Choroid plexus epithelial cell (primary cell): ENCODE results near the gene SEC22C.

Source experiments
- DNase-seq: peaks from one replicate; pipeline ENCODE4 v3.0.0-alpha.2; 2010; ENCODE audit warnings: low read depth
- H3K4me3 ChIP-seq: 2 replicates; pipeline ENCODE4 v1.5.1; 2011; ENCODE audit warnings: low read depth, mild to moderate bottlenecking, control low read depth, low read length, moderate library complexity
- TF ChIP-seq, protein P1 (sequence below): conservative IDR thresholded peaks from 2 replicates; pipeline ENCODE4 v1.5.1; 2011; ENCODE audit warnings: low read depth, mild to moderate bottlenecking, control low read depth, inconsistent platforms, low read length, moderate library complexity

Gene SEC22C

DNA sequence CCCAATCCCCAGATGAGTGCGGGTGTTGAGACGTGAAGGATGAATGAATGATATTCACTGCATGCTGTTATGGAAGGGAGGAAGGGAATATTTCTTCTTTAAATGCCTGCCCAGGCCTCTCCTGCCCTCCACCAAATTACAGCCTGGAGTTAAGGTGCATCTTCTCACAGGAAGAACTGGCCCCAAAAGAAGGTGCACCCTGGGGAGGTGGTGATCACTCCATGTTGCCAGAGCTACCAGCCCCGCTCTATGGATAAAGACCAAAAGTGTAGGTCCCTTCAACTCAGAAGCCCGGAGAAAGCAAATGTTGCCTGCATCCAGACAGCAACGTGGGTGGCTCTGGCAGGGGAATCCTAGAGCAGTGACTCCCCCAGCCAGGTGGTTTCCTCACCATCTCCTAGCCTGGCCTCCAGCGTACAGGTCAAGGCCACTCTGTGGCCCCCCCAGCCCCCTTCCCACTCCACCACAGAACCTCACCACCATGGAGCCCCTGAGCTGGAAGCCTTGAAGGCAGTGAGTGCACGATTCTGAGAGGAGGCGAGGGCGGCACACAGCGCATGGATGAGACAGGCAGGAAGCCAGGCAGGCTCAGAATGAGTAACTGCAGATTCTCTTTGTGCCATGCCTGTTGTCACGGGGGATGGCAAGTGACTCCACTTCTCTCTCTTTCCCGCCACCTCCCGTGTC lies 82.8 kb downstream of the SEC22C start:
- TF ChIP-seq, protein P1, sequence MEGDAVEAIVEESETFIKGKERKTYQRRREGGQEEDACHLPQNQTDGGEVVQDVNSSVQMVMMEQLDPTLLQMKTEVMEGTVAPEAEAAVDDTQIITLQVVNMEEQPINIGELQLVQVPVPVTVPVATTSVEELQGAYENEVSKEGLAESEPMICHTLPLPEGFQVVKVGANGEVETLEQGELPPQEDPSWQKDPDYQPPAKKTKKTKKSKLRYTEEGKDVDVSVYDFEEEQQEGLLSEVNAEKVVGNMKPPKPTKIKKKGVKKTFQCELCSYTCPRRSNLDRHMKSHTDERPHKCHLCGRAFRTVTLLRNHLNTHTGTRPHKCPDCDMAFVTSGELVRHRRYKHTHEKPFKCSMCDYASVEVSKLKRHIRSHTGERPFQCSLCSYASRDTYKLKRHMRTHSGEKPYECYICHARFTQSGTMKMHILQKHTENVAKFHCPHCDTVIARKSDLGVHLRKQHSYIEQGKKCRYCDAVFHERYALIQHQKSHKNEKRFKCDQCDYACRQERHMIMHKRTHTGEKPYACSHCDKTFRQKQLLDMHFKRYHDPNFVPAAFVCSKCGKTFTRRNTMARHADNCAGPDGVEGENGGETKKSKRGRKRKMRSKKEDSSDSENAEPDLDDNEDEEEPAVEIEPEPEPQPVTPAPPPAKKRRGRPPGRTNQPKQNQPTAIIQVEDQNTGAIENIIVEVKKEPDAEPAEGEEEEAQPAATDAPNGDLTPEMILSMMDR = no peak
- H3K4me3 ChIP-seq = no peak overlapping the region
- no peak for DNase-seq

DNA sequence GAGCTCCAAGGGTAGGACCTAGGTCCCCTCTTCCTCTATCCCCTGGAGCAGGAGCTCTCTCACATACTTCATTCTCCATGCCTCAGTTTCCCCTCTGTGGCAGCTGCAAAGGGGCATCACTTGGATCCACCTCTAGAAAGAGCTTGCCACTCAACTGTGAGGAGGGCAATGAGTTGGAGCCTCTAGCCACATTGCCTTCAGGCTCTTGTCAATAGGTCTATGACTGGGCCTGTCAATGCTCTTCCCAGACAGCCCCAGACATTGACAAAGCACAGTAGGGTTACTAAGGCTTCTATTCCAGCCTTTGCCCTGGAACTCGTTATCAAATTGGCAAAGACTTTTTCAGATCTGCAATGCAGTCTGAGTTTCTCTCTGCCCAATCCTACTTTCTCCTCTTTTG lies 83.7 kb downstream of the SEC22C start:
- no peak overlapping the region for H3K4me3 ChIP-seq
- TF ChIP-seq, protein P1 = no peak
- no peak for DNase-seq
